Measurements from ENCODE around the gene CCM2L.

The CCM2L gene

DNA sequence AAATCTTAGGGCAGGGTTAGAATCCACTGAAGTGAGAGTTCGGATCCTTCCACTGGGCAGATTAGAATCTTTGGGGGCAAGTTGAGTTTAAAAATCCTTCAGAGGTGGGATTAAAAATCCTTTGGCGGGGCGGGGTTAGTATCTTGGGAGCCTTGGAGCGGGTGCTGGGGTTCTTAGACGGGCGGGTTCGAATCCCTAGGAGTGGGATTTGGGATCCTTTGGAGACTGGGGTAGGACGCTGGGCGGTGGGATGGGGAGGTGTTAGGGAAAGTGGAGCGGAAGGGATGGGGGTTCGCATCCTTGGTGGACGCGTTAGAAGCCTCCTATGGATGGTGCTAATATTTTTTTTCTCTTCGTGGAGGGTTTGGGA, 41.5 kb downstream of the CCM2L start:
- Histone ChIP-seq H3K9me2 (replicated peaks; ENCODE audit: control insufficient read depth, low read length) (no peaks in the 10 kb centered on the region), H3K4me1 (ENCODE audit: control insufficient read depth, low read length) (peaks cover 39% of the 10 kb centered on the region), H4K20me1 (ENCODE audit: control insufficient read depth, insufficient read depth, low read depth, low read length) (no peaks in the 10 kb centered on the region), H3K27ac (ENCODE audit: low read depth, low read length) (no peak overlapping the region), H3K9me3 (ENCODE audit: control insufficient read depth, insufficient read depth, low read length) (no peaks in the 10 kb centered on the region), H3K27me3 (ENCODE audit: control insufficient read depth, low read length) (peaks cover 16% of the 10 kb centered on the region), H3K4me2 (ENCODE audit: low read length) (peak overlapping the region; percentile 90), H3K36me3 (ENCODE audit: control insufficient read depth, low read length) (no peaks in the 10 kb centered on the region), H3F3A (ENCODE audit: control insufficient read depth, insufficient read depth) (0 out of 2 replicates have a peak, but pooled peaks cover 2% of the 10 kb centered on the region), H3K4me3 (ENCODE audit: low read length) (peak overlapping the region; percentile 78), H3K79me2 (ENCODE audit: control insufficient read depth, low read length) (no peaks in the 10 kb centered on the region)
- TF ChIP-seq, protein P1, sequence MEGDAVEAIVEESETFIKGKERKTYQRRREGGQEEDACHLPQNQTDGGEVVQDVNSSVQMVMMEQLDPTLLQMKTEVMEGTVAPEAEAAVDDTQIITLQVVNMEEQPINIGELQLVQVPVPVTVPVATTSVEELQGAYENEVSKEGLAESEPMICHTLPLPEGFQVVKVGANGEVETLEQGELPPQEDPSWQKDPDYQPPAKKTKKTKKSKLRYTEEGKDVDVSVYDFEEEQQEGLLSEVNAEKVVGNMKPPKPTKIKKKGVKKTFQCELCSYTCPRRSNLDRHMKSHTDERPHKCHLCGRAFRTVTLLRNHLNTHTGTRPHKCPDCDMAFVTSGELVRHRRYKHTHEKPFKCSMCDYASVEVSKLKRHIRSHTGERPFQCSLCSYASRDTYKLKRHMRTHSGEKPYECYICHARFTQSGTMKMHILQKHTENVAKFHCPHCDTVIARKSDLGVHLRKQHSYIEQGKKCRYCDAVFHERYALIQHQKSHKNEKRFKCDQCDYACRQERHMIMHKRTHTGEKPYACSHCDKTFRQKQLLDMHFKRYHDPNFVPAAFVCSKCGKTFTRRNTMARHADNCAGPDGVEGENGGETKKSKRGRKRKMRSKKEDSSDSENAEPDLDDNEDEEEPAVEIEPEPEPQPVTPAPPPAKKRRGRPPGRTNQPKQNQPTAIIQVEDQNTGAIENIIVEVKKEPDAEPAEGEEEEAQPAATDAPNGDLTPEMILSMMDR (IDR thresholded peaks at IDR 0.05; ENCODE audit: low read depth, low read length, poor library complexity, severe bottlenecking), result no peak
- no peak for TF ChIP-seq EZH2phosphoT487 (IDR thresholded peaks at IDR 0.05; ENCODE audit: borderline replicate concordance, low read length)

GRCh38 chr20:32052090-32052777, 42.0 kb downstream of the CCM2L start, which contains the start of gene HCK:
Gene HCK, plus strand, starts transcription at chr20:32052242.
- H3K4me3 ChIP-seq (ENCODE audit: low read length), result peak within 1 kb of the TSS; percentile 78
- 0 out of 2 replicates have a peak, but pooled peaks cover 2% of the 10 kb centered on the region for H3F3A ChIP-seq (ENCODE audit: control insufficient read depth, insufficient read depth)
- H3K79me2 ChIP-seq (ENCODE audit: control insufficient read depth, low read length), result no peaks in the 10 kb centered on the region
- peaks cover 44% of the 10 kb centered on the region for H3K4me1 ChIP-seq (ENCODE audit: control insufficient read depth, low read length)
- no peaks in the 10 kb centered on the region for H3K9me3 ChIP-seq (ENCODE audit: control insufficient read depth, insufficient read depth, low read length)
- H3K36me3 ChIP-seq (ENCODE audit: control insufficient read depth, low read length), result no peaks in the 10 kb centered on the region
- H3K4me2 ChIP-seq (ENCODE audit: low read length), result peak within 1 kb of the TSS; percentile 90
- peaks cover 16% of the 10 kb centered on the region for H3K27me3 ChIP-seq (ENCODE audit: control insufficient read depth, low read length)
- H3K9me2 ChIP-seq (replicated peaks; ENCODE audit: control insufficient read depth, low read length), result no peaks in the 10 kb centered on the region
- H3K27ac ChIP-seq (ENCODE audit: low read depth, low read length), result no peak within 1 kb of the TSS
- TF ChIP-seq, protein P1 (IDR thresholded peaks at IDR 0.05; ENCODE audit: low read depth, low read length, poor library complexity, severe bottlenecking), result peak; percentile 34
- no peak for TF ChIP-seq EZH2phosphoT487 (IDR thresholded peaks at IDR 0.05; ENCODE audit: borderline replicate concordance, low read length)
- H4K20me1 ChIP-seq (ENCODE audit: control insufficient read depth, insufficient read depth, low read depth, low read length), result no peaks in the 10 kb centered on the region

DNA sequence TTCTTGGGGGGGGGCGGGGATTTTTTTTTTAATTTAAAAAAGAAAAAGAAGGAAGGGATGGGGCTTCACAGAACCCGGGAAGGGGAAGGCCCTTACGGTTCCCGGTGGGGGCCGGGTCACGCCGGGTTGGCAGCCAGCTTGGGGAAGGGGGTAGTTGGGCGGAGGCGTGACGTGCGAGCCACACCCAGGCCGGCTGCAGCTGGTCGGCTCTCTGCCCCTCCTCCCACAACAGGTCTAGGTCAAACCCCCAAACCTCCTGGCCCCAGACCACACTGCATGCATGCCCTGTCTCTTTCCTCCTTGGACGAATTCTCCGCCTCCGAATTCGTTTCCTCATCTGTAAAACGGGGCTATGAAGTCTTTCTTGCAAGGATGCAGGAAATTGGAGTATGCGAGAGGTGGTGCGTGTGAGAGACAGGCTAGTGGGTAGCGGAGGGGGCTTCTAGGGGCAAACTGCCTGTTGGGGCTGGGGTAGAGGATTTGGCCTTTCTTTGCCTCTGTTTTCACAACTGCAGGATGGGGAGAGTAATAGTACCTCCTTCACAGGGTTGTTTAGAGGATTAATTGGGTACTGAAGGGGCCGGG, 42.6 kb downstream of the CCM2L start:
- H3F3A ChIP-seq (ENCODE audit: control insufficient read depth, insufficient read depth), result 0 out of 2 replicates have a peak, but pooled peaks cover 2% of the 10 kb centered on the region
- no peak overlapping the region for H3K27ac ChIP-seq (ENCODE audit: low read depth, low read length)
- H3K36me3 ChIP-seq (ENCODE audit: control insufficient read depth, low read length), result no peaks in the 10 kb centered on the region
- H3K79me2 ChIP-seq (ENCODE audit: control insufficient read depth, low read length), result no peaks in the 10 kb centered on the region
- TF ChIP-seq, protein P1 (IDR thresholded peaks at IDR 0.05; ENCODE audit: low read depth, low read length, poor library complexity, severe bottlenecking), result no peak
- TF ChIP-seq EZH2phosphoT487 (IDR thresholded peaks at IDR 0.05; ENCODE audit: borderline replicate concordance, low read length), result no peak
- H4K20me1 ChIP-seq (ENCODE audit: control insufficient read depth, insufficient read depth, low read depth, low read length), result no peaks in the 10 kb centered on the region
- H3K9me3 ChIP-seq (ENCODE audit: control insufficient read depth, insufficient read depth, low read length), result no peaks in the 10 kb centered on the region
- H3K4me3 ChIP-seq (ENCODE audit: low read length), result peak overlapping the region; percentile 78
- H3K4me2 ChIP-seq (ENCODE audit: low read length), result peak overlapping the region; percentile 90
- peaks cover 16% of the 10 kb centered on the region for H3K27me3 ChIP-seq (ENCODE audit: control insufficient read depth, low read length)
- H3K9me2 ChIP-seq (replicated peaks; ENCODE audit: control insufficient read depth, low read length), result no peaks in the 10 kb centered on the region
- peaks cover 49% of the 10 kb centered on the region for H3K4me1 ChIP-seq (ENCODE audit: control insufficient read depth, low read length)
